ENCODE measurements around the gene PMVK.

PMVK gene

GRCh38 chr1:154974808-154975408 lies 38.4 kb upstream of the PMVK start:
- DNase-seq (ENCODE audit: low read depth), result peak; percentile 75
- TF ChIP-seq CTCF (conservative IDR thresholded peaks at IDR 0.05; ENCODE audit: low read depth, low read length), result no peak
- peak overlapping the region; percentile 85 for H3K4me3 ChIP-seq (ENCODE audit: low read length)

GRCh38 chr1:154974102-154974807 lies 37.7 kb upstream of the PMVK start, which contains the start of gene CKS1B:
Gene CKS1B (plus strand): TSS chr1:154974681. CDS start chr1:154974746, 65 bp downstream.
- H3K4me3 ChIP-seq (ENCODE audit: low read length), result peak within 1 kb of the TSS; percentile 85
- TF ChIP-seq CTCF (conservative IDR thresholded peaks at IDR 0.05; ENCODE audit: low read depth, low read length), result no peak
- DNase-seq (ENCODE audit: low read depth), result peak; percentile 100

- peak overlapping the region; percentile 85 for H3K4me3 ChIP-seq (ENCODE audit: low read length)
- DNase-seq (ENCODE audit: low read depth), result peak; percentile 89
- TF ChIP-seq CTCF (conservative IDR thresholded peaks at IDR 0.05; ENCODE audit: low read depth, low read length), result peak; percentile 19
Observed at GRCh38 chr1:154973344-154974101, 37.0 kb upstream of the PMVK start.

- peak overlapping the region; percentile 85 for H3K4me3 ChIP-seq (ENCODE audit: low read length)
- peak; percentile 84 for DNase-seq (ENCODE audit: low read depth)
- TF ChIP-seq CTCF (conservative IDR thresholded peaks at IDR 0.05; ENCODE audit: low read depth, low read length), result no peak
Observed at GRCh38 chr1:154972517-154973343, 36.2 kb upstream of the PMVK start.

GRCh38 chr1:154972213-154972516 lies 35.6 kb upstream of the PMVK start:
- TF ChIP-seq CTCF (conservative IDR thresholded peaks at IDR 0.05; ENCODE audit: low read depth, low read length), result no peak
- peak; percentile 30 for DNase-seq (ENCODE audit: low read depth)
- H3K4me3 ChIP-seq (ENCODE audit: low read length), result peak overlapping the region; percentile 85

- peak overlapping the region; percentile 4 for H3K4me3 ChIP-seq (ENCODE audit: low read length)
- no peak for DNase-seq (ENCODE audit: low read depth)
- no peak for TF ChIP-seq CTCF (conservative IDR thresholded peaks at IDR 0.05; ENCODE audit: low read depth, low read length)
Observed at GRCh38 chr1:154971341-154971998, 35.0 kb upstream of the PMVK start.
